ENCODE measurements around the gene TXLNB.

Gene TXLNB

GRCh38 chr6:139271056-139271455 lies 20.7 kb downstream of the TXLNB start:
- no peak for DNase-seq (ENCODE audit: low spot score)

DNA sequence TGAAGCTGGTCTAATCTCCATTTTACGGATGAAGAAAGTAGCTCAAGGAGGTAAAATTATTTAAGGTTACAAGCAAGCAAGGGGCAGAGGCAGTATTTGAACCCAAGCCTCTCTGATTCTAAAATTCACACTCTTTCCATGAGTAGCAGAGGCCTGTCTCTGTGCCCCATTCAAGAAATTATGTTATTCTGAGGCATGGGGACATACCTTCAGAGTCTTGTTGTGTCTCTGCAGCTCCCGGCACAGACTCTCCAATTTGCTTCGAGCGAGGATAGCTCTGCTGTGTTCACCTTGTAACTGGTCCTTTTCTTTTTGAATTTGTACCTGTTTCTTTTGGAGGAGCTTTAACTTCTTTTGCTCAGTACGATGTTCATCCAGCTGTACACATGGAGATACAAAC lies 21.5 kb downstream of the TXLNB start:
- no peak for DNase-seq (ENCODE audit: low spot score)

- no peak for DNase-seq (ENCODE audit: low spot score)
Measured at GRCh38 chr6:139265512-139266190, 26.1 kb downstream of the TXLNB start.

- DNase-seq (ENCODE audit: low spot score), result no peak
Measured at GRCh38 chr6:139262519-139263300, 29.1 kb downstream of the TXLNB start.

DNA sequence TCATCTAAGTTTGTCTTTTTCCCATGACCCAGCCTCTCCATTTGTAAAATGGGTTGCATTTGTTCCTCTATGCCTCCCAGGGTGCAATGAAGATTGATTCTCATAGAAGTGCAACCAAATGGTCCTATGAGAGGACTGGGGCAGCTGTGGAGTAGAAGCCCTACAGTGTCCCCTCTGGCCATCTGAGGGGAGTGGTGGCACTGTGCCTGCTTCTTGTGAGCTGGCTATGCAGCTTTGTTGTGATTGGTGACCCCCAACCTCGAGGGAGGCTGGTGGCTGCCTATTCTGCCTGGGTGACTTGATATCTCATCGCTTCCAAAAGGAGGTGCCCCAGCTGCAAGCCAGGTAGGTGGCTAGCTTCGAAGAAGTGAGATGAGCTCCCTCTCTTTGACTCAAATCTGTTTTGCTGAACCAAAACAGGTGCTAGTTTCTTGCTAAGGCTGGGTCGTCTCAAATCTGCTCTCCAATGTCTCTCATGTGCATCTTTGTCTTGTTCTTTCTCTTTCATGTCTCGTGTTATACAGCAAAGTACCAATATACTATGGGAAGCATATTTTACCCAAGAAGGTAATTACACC lies 33.9 kb downstream of the TXLNB start:
- no peak for DNase-seq (ENCODE audit: low spot score)

DNA sequence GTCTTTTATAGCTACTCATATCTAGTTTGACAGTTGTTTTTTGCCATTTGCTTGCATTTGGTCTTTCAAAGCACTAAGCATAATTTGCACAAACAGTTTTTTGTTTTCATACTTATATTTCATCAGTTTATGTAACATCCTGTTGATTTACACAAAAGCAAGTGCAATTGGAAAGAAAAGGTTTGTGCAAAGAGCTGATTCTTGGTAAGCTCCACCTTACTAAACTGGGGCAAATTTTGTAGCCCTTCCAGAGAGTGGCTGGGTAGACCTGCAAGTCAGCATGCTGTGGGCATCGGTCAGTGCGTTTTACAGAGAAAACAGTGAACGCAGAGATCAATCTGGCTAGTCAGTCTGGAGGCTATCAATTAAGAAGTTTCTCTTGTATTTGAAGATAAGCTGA lies 34.5 kb downstream of the TXLNB start:
- DNase-seq (ENCODE audit: low spot score), result no peak

GRCh38 chr6:139256087-139256486 lies 35.7 kb downstream of the TXLNB start:
- DNase-seq (ENCODE audit: low spot score), result no peak

GRCh38 chr6:139254196-139254595 lies 37.6 kb downstream of the TXLNB start:
- no peak for DNase-seq (ENCODE audit: low spot score)

GRCh38 chr6:139253656-139254055 lies 38.1 kb downstream of the TXLNB start:
- DNase-seq (ENCODE audit: low spot score), result no peak

- no peak for DNase-seq (ENCODE audit: low spot score)
Measured at GRCh38 chr6:139251691-139252390, 40.0 kb downstream of the TXLNB start.

- no peak for DNase-seq (ENCODE audit: low spot score)
Measured at GRCh38 chr6:139251045-139251690, 40.6 kb downstream of the TXLNB start.

- DNase-seq (ENCODE audit: low spot score), result peak; percentile 68
Measured at GRCh38 chr6:139250296-139251044, 41.3 kb downstream of the TXLNB start.

- no peak for DNase-seq (ENCODE audit: low spot score)
Measured at GRCh38 chr6:139249395-139249794, 42.4 kb downstream of the TXLNB start.

GRCh38 chr6:139248911-139249310 lies 42.9 kb downstream of the TXLNB start:
- no peak for DNase-seq (ENCODE audit: low spot score)

- no peak for DNase-seq (ENCODE audit: low spot score)
Measured at GRCh38 chr6:139247618-139248017, 44.2 kb downstream of the TXLNB start.

- DNase-seq (ENCODE audit: low spot score), result no peak
Measured at GRCh38 chr6:139243536-139243935, 48.3 kb downstream of the TXLNB start.

- DNase-seq (ENCODE audit: low spot score), result no peak
Measured at GRCh38 chr6:139242457-139243240, 49.1 kb downstream of the TXLNB start.

DNA sequence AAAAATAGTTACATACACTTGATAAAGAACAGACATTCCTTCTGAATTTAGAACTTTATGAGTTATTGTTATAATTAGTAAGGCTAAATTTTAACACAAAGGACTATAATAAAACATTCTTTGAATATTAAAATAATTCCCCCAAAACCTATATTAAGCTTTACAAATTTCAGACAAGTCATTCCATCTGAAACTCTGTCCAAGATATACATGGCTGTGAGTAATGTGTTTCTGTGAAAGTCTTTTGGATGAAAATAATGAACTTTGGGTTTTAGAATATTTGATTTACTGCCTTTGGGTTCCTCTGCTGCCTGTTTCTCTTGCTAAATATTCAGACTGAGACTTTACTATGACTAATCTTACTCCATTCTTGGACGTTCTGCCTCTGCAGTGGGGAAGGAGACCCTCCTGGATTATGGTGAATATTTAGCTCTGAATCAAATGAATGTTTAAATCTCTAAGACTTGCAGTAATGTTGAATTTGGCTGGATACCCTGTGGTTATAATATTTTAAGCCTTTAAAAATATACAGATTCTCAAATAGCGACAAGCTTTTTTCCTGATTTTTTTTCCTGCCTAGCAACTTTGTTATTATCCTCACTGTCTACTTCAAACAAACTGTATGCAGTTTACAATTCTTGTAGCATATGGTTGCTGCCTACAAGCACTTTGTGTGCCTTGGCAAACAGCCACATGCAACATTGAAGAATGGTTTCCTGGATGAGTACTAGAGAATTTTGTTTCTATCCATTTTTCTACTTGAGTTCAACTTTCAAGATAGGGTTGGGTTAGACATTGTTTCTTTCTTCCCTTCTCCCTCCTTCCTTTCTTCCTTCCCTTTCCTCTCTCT lies 51.4 kb downstream of the TXLNB start:
- no peak for DNase-seq (ENCODE audit: low spot score)

DNA sequence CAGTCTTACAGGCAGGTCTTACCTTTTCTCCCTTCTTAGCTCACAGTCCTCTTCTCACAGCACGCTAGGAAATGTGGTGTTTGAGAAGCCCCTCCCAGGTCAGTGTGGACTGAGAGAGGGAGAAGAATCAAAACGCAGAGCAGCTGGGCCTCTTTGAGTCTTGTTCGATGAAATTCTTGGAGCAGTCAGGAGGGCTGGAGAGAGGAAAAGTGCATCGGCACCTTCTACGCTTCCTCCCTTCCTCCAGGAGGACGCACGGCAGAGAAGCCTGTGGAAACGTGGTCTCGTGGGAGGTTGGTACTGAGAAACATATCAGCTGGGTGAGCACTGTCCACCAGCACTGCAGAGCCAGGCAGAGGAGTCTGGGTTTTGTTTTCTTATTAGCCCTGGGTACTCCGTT lies 52.7 kb downstream of the TXLNB start:
- no peak for DNase-seq (ENCODE audit: low spot score)

Measured in SK-N-DZ (cell line).